ENCODE results near the gene FGF14.

The FGF14 gene

DNA sequence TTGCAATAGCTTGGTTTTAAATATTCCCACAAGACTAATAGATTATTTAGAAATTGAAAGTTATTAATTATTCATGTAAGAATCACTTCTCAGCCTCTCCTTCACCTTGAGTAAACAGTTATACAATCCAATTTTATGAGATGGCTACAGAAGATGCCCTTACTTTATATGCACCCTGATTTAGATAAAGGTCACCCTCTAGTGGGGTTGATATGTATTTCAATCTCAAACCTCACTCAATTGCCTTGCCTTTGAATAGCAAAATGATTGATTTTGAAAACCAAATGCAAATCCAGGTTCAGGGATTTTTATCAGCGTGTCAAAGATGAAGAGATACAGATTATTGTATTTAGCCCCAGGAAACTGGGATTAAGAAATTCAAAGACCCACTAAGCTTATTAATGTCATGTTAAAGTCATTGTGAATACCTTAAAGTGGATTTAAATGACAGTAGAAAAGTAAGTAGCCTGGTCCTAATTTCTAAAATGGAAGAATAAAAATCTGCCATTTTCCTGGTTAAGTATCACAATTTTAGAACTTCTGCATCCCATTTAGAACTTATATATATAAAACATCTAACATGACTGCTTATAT lies 644.3 kb downstream of the FGF14 start:
- TF ChIP-seq, protein P1, sequence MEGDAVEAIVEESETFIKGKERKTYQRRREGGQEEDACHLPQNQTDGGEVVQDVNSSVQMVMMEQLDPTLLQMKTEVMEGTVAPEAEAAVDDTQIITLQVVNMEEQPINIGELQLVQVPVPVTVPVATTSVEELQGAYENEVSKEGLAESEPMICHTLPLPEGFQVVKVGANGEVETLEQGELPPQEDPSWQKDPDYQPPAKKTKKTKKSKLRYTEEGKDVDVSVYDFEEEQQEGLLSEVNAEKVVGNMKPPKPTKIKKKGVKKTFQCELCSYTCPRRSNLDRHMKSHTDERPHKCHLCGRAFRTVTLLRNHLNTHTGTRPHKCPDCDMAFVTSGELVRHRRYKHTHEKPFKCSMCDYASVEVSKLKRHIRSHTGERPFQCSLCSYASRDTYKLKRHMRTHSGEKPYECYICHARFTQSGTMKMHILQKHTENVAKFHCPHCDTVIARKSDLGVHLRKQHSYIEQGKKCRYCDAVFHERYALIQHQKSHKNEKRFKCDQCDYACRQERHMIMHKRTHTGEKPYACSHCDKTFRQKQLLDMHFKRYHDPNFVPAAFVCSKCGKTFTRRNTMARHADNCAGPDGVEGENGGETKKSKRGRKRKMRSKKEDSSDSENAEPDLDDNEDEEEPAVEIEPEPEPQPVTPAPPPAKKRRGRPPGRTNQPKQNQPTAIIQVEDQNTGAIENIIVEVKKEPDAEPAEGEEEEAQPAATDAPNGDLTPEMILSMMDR (IDR thresholded peaks at IDR 0.05; ENCODE audit: low read depth, low read length, missing control alignments): peak; percentile 26
- DNase-seq (ENCODE audit: extremely low read depth, low read depth): peak; percentile 25
- no peak overlapping the region for H3K4me3 ChIP-seq (replicated peaks; ENCODE audit: low read depth, low read length)

DNA sequence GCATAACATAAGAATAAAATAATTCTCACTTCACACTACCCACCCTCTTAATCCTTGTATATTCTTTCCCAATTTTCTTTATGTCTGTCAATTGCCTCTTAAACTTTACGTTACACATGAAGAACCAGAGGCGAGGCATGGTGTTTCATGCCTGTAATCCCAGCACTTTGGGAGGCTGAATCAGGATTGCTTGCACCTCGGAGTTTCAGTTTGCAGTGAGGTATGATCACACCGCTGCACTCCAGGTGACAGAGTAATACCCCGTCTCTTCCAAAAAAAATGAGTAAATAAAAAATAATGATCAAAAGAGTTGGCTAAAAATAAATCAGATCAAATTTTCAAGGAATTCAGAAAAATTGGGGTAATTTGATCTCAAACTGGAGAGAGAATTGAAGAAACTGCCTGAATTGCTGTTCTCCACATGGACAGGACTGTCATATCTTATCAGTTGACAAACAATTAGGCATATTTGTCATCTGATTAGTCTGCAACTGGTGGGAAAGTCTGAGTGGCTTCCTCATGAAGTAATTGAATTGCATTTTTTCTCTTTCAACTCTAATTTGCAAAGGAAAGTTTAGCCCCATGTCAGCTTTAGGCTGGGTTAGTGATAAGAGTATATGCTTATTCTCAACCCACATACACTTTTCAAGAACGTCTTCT lies 646.5 kb downstream of the FGF14 start:
- no peak for DNase-seq (ENCODE audit: extremely low read depth, low read depth)
- TF ChIP-seq, protein P1 (IDR thresholded peaks at IDR 0.05; ENCODE audit: low read depth, low read length, missing control alignments): no peak
- no peak overlapping the region for H3K4me3 ChIP-seq (replicated peaks; ENCODE audit: low read depth, low read length)

DNA sequence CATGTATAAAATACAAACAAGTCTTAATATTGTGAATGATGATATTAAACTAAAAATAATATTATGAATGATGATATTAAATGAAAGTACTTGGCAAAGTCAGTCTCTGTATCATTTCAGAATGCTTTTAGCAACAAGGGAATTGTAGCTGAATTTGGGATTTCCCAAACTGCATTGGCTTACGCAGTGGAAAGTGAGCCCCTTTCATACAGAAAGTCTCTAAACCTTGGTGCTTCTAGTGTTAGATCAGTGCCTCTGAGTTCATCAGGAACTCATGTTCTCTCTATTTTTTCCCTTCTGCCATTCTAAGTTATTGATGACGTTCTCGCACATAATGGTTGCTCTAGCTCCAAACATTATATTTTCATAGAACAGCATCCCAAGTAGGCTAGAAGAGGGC lies 649.4 kb downstream of the FGF14 start:
- DNase-seq (ENCODE audit: extremely low read depth, low read depth): no peak
- TF ChIP-seq, protein P1 (IDR thresholded peaks at IDR 0.05; ENCODE audit: low read depth, low read length, missing control alignments): no peak
- H3K4me3 ChIP-seq (replicated peaks; ENCODE audit: low read depth, low read length): no peak overlapping the region

DNA sequence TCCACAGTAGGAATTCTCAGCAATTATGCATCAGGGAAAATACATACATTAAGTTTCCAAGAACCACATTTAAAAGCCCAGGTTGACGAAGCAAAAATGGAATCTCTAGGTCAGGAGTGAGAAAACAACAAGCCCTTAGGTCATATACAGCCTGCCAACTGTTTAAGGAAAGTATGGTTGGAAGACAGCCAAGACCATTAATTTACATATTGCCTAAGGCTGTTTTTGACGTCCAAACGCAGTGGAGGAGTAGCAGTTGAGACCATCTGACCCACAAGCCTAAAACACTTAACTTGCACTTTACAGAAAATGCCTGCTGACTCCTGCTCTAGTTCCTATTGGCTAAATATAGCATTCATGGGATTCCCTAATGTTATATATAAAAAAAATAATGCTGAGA lies 650.4 kb downstream of the FGF14 start:
- DNase-seq (ENCODE audit: extremely low read depth, low read depth): peak; percentile 85
- TF ChIP-seq, protein P1 (IDR thresholded peaks at IDR 0.05; ENCODE audit: low read depth, low read length, missing control alignments): no peak
- no peak overlapping the region for H3K4me3 ChIP-seq (replicated peaks; ENCODE audit: low read depth, low read length)

DNA sequence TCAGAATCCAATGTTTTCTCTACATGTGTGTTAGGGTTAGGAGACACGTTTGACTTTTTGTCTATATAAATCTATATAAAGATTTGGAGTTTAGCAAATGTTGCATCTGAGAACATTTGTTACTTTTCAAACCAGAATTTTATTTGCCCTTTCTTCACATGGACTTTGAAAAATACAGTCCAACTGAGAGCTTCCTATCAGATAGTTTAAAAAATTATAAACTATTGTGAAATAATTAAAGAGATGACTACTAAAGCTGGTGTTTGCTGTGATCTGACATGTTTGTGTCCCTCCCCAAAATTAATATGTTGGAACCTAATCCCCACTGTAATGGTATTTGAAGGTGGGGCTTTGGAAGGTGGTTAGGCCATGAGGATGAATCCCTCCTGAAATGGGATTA lies 652.3 kb downstream of the FGF14 start:
- DNase-seq (ENCODE audit: extremely low read depth, low read depth): no peak
- TF ChIP-seq, protein P1 (IDR thresholded peaks at IDR 0.05; ENCODE audit: low read depth, low read length, missing control alignments): no peak
- no peak overlapping the region for H3K4me3 ChIP-seq (replicated peaks; ENCODE audit: low read depth, low read length)

DNA sequence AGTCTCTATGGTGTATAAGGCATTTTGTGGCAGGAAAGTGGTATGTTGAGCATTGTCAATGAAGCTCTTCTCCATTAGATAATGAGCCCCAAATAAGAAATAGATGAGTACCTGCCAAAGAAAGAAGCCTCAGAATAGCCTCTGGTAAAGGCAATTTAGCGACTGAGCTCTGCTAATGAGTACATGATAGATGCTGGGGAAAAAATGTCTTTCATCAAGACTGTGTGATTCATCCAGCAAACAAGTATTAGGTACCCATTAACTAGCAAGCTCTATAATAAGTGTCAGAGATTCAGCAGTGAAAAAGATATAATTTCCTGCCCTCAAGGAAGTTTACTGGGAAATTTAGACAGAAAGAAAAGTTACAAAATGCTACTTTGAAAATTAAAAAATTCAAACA lies 654.8 kb downstream of the FGF14 start:
- H3K4me3 ChIP-seq (replicated peaks; ENCODE audit: low read depth, low read length): no peak overlapping the region
- no peak for DNase-seq (ENCODE audit: extremely low read depth, low read depth)
- TF ChIP-seq, protein P1 (IDR thresholded peaks at IDR 0.05; ENCODE audit: low read depth, low read length, missing control alignments): no peak

All from HFF-Myc (cell line).